NCI-H748 treated with DMSO at 0.1 percent for 48 hours (cell line): ENCODE data around the gene SIRT4.
"Not testable (repeated sequence)": the region's sequence is repeated elsewhere in the genome, so short reads cannot be mapped to it uniquely, and the experiment has no call there.

Experiments
- DNase-seq: peaks from one replicate; lab custom pipeline; 2025; lab: John Stamatoyannopoulos, UW

SIRT4 gene

GRCh38 chr12:120335447-120335846, 33.3 kb downstream of the SIRT4 start:
- DNase-seq, result peak; percentile 25

GRCh38 chr12:120336392-120336791, 34.3 kb downstream of the SIRT4 start:
- DNase-seq, result not testable (repeated sequence)

GRCh38 chr12:120337730-120338129, 35.6 kb downstream of the SIRT4 start:
- no peak for DNase-seq

GRCh38 chr12:120339256-120339655, 37.1 kb downstream of the SIRT4 start:
- no peak for DNase-seq

- DNase-seq, result no peak
Measured at GRCh38 chr12:120342175-120343038, 40.3 kb downstream of the SIRT4 start.

GRCh38 chr12:120343039-120343537, 41.0 kb downstream of the SIRT4 start:
- DNase-seq, result no peak

GRCh38 chr12:120343692-120344091, 41.6 kb downstream of the SIRT4 start:
- no peak for DNase-seq

- DNase-seq, result no peak
Measured at GRCh38 chr12:120346031-120346430, 43.9 kb downstream of the SIRT4 start.

GRCh38 chr12:120346681-120347080, 44.6 kb downstream of the SIRT4 start:
- no peak for DNase-seq

GRCh38 chr12:120347766-120348165, 45.6 kb downstream of the SIRT4 start:
- no peak for DNase-seq

- no peak for DNase-seq
Measured at GRCh38 chr12:120350576-120351350, 48.6 kb downstream of the SIRT4 start.

GRCh38 chr12:120352117-120352516, 50.0 kb downstream of the SIRT4 start:
- no peak for DNase-seq

- no peak for DNase-seq
Measured at GRCh38 chr12:120353136-120353535, 51.0 kb downstream of the SIRT4 start.

- no peak for DNase-seq
Measured at GRCh38 chr12:120353556-120354317, 51.6 kb downstream of the SIRT4 start.

- DNase-seq, result peak; percentile 37
Measured at GRCh38 chr12:120356567-120357030, 54.5 kb downstream of the SIRT4 start.

GRCh38 chr12:120357104-120357503, 55.0 kb downstream of the SIRT4 start:
- no peak for DNase-seq

- DNase-seq, result no peak
Measured at GRCh38 chr12:120358412-120359100, 56.4 kb downstream of the SIRT4 start.

GRCh38 chr12:120359128-120359527, 57.0 kb downstream of the SIRT4 start:
- DNase-seq, result no peak

- DNase-seq, result peak; percentile 81
Measured at GRCh38 chr12:120361506-120362208, 59.5 kb downstream of the SIRT4 start.
